IPS DF 4.7 (cell line): ENCODE data around the gene MRPS21.
A peak's percentile ranks its signal among the peaks of the same experiment; 100 is the strongest.
"Not testable (repeated sequence)": the region's sequence is repeated elsewhere in the genome, so short reads cannot be mapped to it uniquely, and the experiment has no call there.

Experiments used
- DNase-seq: peaks from one replicate; pipeline ENCODE4 v3.0.0-alpha.2; 2013; ENCODE audit warnings: low spot score; ENCODE audit errors: extremely low read depth

MRPS21 gene

GRCh38 chr1:150281221-150281757 is 12.4 kb upstream of the MRPS21 start:
- DNase-seq = no peak

- DNase-seq = peak; percentile 98
Measured at GRCh38 chr1:150281758-150282557, 11.7 kb upstream of the MRPS21 start, which contains the start of gene CIART. Gene CIART (plus strand): TSS chr1:150282554. CDS start chr1:150283268, 714 bp downstream.

- no peak for DNase-seq
Measured at GRCh38 chr1:150282558-150282958, 11.1 kb upstream of the MRPS21 start.

GRCh38 chr1:150283260-150283659 is 10.4 kb upstream of the MRPS21 start:
- DNase-seq = no peak

- DNase-seq = no peak
Measured at GRCh38 chr1:150288382-150288781, 5.3 kb upstream of the MRPS21 start.

DNA sequence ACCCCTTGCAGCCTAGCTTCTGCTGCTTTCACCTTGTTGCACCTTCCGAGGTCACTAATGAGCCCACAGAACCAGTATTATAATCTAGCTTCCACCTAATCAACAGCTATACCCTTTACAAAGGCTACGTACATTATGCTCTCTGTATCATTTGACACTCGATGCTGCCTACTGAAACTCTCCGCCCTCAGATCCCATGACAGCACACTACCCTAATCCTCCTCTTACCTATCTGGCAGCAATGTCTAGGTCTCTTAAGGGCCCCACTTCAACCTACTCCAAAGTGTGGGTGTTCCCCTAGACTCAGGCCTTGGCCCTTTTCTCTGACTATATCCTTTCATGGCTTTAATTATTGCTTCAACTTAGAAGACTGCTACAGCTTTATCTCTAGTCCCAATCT is 4.8 kb upstream of the MRPS21 start:
- DNase-seq = no peak

- DNase-seq = no peak
Measured at GRCh38 chr1:150295476-150295875, 1.8 kb downstream of the MRPS21 start.

DNA sequence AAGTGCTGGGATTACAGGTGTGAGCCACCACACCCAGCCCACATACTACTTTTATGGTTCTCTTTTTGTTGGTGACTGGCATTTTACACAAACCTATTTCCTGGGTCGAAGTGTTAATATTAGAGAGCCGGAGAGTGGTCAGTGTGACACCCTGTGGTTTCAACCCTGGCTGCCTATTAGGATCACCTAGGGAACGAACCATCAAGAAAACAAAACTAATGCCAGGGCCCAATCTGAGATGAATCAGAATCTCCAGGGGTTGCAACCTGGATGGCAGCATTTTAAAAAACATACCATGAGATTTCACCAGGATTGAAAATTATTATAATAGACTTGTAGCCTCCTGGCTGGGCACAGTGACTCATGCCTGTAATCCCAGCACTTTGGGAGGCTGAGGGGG is 6.1 kb downstream of the MRPS21 start:
- no peak for DNase-seq

DNA sequence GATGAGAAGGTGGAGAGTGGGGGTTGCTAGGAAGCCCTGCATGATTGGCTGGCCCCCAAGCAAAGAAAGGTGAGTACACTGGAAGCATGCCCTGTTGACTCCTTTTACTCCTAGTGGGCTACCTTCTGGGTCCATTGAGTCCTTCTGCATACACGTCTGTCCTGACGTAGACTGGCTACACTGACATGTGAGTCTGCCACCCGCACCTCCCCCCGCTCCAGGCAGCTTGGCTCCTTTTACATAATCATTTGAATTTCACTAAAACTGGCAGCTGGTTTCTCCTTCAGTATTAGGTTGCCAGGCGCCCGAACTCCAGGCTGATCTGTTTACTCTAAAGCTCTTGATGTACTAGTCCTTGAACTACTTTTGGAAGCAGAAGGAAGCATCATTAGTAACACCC is 8.7 kb downstream of the MRPS21 start:
- no peak for DNase-seq

DNA sequence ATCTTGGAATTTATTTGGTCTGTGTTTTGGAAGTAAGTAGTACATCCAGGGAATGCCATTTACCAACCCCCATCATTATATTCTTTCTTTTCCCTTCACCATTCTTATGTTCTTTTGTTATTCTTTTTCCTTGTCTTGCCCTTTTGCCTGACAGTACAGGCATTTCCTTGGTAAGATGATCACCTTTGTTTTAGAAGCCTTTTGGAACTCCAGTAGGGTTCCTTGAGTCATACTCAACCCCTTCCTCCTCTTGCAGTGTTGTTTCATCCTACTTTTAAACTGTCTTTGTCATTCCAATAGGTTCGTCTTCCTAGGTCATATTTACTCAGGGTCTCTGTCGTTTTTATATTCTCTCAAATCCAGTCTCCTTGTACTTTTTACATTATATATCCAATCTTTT is 9.2 kb downstream of the MRPS21 start:
- DNase-seq = no peak

GRCh38 chr1:150308585-150308984 is 14.9 kb downstream of the MRPS21 start:
- DNase-seq = not testable (repeated sequence)

DNA sequence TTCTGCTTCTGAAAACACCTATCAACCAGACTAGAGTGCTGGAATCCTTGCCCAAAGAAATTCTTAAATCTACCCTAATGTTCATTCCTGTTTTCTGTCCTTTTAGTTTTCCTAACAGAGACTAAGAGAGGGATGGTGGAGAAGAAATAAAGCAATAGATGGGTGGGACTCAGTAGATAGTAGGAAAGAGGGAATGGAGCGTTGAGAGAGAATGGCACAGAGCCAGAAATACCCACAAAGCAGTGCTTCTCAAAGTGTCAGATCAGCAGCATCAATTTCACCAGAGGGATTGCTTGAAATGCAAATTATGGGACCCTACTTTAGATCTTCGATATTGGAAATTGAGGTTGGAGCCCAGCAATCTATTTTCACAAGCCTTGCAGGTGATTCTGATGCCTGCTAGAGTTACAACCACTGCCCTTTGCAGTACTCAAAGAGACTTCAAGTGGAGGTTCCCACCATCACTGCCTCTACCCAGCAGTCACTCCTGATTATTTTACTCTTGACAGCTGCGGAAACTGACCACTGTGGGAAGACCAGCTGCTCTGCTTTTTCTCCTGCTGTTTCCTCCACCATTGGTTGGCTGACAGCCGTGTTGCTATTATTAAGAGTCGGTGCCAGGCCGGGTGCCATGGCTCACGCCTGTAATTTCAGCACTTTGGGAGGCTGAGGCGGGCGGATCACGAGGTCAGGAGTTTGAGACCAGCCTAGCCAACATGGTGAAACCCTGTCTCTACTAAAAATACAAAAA is 16.3 kb downstream of the MRPS21 start:
- no peak for DNase-seq

DNA sequence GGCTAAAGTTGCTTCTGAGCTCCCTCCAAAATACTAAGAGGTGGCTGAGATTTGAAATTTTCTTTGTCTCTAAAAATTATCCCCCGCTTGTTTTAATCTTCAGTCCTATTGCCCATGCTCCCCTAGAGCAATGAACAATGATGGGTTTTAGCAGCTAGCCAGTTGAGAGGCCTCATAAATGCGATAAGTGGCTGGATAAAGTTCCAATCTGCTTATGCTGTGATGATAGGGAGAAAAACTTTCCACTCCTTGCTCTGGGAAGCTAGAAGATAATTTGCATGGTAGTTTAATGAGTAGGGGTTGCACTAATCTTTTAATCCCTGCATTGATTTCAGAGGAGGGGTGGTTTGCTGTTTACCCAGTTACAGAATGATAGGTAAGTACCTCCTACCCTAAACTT is 18.1 kb downstream of the MRPS21 start:
- DNase-seq = no peak

DNA sequence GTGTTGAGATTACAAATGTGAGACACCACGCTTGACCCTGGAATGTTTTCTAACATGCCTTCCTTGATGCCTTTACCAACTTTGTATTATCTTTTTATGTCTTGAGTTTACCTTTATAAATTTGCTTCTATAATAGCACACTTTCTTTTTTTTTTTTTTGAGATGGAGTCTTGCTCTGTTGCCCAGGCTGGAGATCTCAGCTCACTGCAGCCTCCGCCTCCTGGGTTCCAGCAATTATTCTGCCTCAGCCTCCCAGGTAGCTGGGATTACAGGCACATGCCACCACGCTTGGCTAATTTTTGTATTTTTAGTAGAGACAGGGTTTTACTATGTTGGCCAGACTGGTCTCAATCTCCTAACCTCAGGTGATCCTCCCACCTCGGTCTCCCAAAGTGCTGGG is 21.0 kb downstream of the MRPS21 start:
- not testable (repeated sequence) for DNase-seq

GRCh38 chr1:150320667-150320978 is 27.0 kb downstream of the MRPS21 start:
- no peak for DNase-seq

- DNase-seq = no peak
Measured at GRCh38 chr1:150321826-150322166, 28.1 kb downstream of the MRPS21 start.

DNA sequence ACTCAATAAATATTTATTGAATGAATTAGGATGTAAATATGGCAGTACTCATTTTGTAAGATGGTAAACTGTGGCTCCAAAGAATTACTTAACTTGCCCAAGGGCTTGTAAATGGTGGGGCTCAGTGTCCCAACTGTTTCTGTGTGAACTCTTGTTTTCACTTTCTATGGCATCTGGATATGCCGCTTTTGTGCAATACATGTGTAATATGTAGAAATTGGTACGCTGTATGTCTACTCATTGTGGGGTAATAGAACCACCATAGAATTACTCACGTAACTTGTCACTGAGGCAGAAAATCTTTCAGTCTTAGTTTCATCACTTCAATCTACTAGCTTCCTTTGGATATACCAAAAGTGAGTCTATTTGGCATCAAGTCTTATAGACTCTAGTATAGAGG is 28.6 kb downstream of the MRPS21 start:
- no peak for DNase-seq

GRCh38 chr1:150332651-150333290 is 39.1 kb downstream of the MRPS21 start:
- no peak for DNase-seq

DNA sequence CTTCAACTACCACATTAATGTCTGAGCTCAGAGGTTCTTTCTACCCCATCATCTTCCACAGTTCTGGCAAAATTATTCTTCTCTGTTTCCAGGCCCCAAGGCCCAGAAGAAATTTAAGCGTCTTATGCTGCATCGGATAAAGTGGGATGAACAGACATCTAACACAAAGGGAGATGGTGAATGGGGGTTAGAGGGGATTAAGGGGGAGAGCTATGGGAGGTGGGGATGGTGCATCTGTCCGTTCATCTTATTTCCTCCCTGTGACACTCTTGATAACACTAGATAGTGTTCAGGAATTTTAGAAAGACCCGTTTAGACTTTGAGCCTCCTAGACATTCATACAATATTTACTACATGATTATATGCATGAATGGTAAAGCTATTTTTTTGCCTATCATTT is 52.7 kb downstream of the MRPS21 start:
- DNase-seq = no peak

DNA sequence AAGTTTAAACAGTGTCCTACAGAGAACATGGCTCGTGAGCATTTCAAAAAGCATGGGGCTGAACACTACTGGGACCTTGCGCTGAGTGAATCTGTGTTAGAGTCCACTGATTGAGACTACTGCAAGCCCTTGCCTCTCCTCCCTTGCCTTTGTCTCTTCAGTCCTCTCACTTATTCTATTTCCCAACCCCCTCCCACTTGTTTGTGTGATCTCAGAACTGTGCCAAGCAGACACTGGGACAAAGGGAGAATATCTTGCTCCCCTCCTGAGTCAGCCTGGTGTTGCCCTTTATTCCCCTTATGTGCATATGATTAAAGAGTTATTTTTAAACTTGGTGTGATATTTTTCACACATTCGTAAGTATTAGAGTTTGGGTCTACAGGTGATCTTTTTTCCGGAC is 59.2 kb downstream of the MRPS21 start:
- DNase-seq = no peak
